Spinal cord (tissue), 10 donors: ENCODE measurements around the gene LAMC2. TPM values are rescaled to one million over a fixed set of nuclear protein-coding genes. Genes with fewer than 3 reads are reported as not detected.
A peak's percentile ranks its signal among the peaks of the same experiment; 100 is the strongest.

Source experiments
- DNase-seq, 6 donors: peaks; one replicate each; pipeline versions ENCODE4 v3.0.0 to v3.0.0-alpha.2; 2013 to 2015; ENCODE audit warnings: low spot score in 6 of 6, low read depth in 4 of 6
- H3K27ac ChIP-seq: one replicate; pipeline ENCODE4 v1.5.1; 2013; ENCODE audit warnings: low read depth, low read length, control low read depth
- H3K27me3 ChIP-seq: one replicate; pipeline ENCODE4 v1.6.1; 2013; ENCODE audit warnings: low read length; ENCODE audit not compliant: control insufficient read depth, insufficient read depth
- H3K36me3 ChIP-seq: one replicate; pipeline ENCODE4 v1.6.1; 2013; ENCODE audit warnings: low read length; ENCODE audit not compliant: control insufficient read depth, insufficient read depth
- H3K4me1 ChIP-seq: one replicate; pipeline ENCODE4 v1.6.1; 2013; ENCODE audit warnings: low read length; ENCODE audit not compliant: control insufficient read depth, insufficient read depth
- H3K4me3 ChIP-seq: one replicate; pipeline ENCODE4 v1.5.1; 2013; ENCODE audit warnings: low read depth, low read length, control low read depth
- H3K9me3 ChIP-seq: one replicate; pipeline ENCODE4 v1.6.1; 2013; ENCODE audit warnings: low read length; ENCODE audit not compliant: control insufficient read depth, insufficient read depth
- WGBS: methylation state at CpG from one replicate; pipeline ENCODE4 v1.1.5; 2013; ENCODE audit warnings: missing lambda C conversion rate; ENCODE audit not compliant: insufficient coverage; 5-methylcytosine and 5-hydroxymethylcytosine counted together
- polyA plus RNA-seq, 2 donors: library from polyadenylated mRNA; unstranded; fragments of 120-200 nt; gene quantifications; one replicate each; pipeline ENCODE4 v1.2.1, GENCODE V29; 2013; ENCODE audit not compliant: insufficient read length in 2 of 2
- total RNA-seq, 2 donors: library from RNA; depleted of rRNA in 1 of 2; stranded (reverse); fragments of 120-200 nt in 1 of 2; fragments of >200 nt in 1 of 2; gene quantifications; one replicate each; pipeline versions ENCODE4 v1.2.3 to v1.2.4, GENCODE V29; 2013 to 2014
- donor health status: healthy.

LAMC2 gene
- total and polyA plus RNA-seq, 4 donors: 0.61 to 1.8 (median 1.3) TPM

DNA sequence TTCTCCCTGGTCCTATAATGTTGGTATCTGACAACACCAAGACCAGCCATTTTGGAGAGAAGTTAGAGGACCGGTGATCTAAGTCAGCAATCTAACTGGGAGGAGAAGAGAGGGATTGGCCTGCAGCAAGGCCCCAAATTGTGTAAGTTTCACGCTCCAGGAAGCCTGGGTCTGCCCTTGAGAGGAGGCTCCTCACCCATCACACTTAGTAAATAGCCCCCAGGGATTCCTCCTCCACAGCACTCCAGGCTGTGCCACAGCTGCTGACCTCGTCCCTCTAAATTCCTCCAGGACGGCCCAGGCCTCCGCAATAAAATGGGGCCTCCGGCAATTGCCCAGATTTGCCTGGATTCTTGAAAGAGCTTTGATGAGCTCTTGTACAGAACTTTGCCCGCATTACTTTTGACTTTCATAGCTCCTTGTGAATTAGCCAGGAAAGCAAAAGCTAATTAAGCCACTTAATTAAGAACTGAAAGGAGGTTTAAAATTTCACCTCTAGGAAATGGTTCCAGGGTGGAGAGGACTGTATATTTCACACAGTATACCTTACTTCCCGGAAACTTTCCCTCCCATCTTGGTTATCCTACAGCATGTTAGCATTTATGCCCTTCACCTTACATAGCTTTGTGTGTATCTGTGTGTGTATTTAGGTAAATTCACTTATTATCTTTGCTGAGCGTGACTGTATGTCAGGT lies 90.5 kb downstream of the LAMC2 start:
- H3K4me3 ChIP-seq: no peak overlapping the region
- H3K27ac ChIP-seq: no peak overlapping the region
- H3K27me3 ChIP-seq: no peaks in the 10 kb centered on the region
- WGBS: 76% methylated on average over 5 of the region's 9 CpGs
- peaks cover 6% of the 10 kb centered on the region for H3K36me3 ChIP-seq
- H3K4me1 ChIP-seq: peaks cover 18% of the 10 kb centered on the region
- no peak for DNase-seq
- no peaks in the 10 kb centered on the region for H3K9me3 ChIP-seq

DNA sequence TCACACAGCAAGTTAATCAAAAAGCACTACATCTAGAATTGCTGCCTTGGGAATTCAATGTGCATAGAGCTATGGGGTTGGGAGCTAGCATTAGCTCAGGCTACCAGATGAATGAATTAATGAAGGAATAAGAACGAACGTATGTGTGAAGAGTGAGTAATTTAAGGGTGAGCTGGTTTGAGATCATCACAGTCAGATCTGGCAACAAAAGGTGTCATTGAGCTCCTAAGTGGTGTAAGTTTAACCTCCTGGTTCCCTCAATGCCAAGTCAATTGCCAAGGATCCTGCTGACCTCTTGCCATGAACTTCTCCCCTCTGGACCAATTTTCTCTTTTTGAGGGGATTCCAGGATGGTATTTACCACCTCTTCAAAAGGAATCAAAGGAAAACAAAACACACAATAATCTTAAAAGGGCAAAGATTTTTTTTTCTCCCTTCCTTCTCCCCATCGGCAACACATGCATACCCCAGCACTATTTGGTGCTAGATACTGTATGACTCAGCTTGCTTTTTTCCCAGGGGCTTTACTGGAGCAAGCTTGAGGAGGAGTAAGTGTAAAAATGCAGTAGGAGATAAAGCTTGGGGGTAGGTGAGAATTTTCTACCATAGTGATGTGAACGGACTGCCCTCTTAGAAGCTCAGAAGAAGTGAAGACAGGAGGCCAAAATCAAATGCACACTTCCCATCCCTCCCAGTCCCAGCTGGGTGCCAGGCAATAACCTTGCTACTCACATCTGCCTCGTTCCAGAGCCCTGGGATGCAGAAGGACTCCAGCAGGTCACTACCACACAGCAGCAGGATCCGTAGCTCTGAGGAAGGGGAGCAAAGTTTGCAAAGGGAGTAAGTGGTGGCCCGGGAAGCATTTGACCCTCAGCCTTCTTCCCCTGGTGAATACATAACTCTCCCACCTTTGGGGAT lies 92.0 kb downstream of the LAMC2 start:
- 70% methylated on average over 2 of the region's 7 CpGs for WGBS
- Histone ChIP-seq H3K4me1 (peaks cover 27% of the 10 kb centered on the region), H3K9me3 (no peaks in the 10 kb centered on the region), H3K27me3 (no peaks in the 10 kb centered on the region), H3K4me3 (no peak overlapping the region), H3K27ac (no peak overlapping the region), H3K36me3 (peaks cover 6% of the 10 kb centered on the region)
- no peak for DNase-seq

DNA sequence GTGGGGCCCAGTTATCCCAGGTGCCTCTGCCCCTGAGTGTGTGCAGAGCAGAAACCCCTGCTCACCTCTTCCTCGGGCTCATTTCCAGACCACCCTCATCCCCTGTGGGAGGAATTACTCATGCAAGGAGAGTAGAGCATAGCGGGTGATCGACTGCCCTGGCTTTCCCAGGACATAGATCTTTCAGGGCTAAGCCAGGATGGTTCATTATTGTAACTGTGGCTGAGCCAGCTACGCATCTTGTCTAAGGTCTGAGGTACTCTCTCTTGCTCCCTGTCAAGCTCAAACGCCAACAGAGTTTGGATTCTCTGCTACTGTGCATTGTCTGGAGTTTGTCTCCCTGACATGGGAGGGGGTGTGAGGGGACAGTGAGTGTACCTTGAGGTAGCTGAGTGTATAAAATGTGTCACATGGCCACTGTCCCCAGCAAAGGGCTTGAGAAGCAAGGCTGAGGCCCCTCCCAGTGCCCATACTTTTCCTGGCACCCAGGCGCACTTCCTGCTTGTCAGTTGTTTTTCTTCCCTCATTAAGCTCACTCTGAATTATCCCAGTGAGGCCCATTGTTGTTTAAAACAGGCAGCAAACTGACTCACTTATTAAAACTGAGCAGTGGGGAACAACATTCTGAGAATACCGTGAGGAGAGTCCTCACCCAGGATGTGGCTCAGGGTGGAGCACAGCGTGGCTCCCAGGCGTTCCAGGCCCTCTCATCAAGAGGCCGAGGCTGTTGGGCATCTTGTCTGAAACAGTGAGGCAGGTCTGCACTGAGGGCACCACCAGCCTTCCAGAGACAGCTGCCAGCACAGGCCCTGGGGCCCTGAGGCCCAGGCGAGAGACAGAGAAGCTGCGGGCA lies 92.9 kb downstream of the LAMC2 start:
- H3K4me3 ChIP-seq: no peak overlapping the region
- H3K9me3 ChIP-seq: no peaks in the 10 kb centered on the region
- H3K36me3 ChIP-seq: peaks cover 13% of the 10 kb centered on the region
- no peaks in the 10 kb centered on the region for H3K27me3 ChIP-seq
- 39% methylated on average over 11 of the region's 12 CpGs for WGBS
- H3K27ac ChIP-seq: no peak overlapping the region
- DNase-seq: peak in 3 of 6 donors; percentile 26 to 93 (median 32)
- peaks cover 27% of the 10 kb centered on the region for H3K4me1 ChIP-seq

DNA sequence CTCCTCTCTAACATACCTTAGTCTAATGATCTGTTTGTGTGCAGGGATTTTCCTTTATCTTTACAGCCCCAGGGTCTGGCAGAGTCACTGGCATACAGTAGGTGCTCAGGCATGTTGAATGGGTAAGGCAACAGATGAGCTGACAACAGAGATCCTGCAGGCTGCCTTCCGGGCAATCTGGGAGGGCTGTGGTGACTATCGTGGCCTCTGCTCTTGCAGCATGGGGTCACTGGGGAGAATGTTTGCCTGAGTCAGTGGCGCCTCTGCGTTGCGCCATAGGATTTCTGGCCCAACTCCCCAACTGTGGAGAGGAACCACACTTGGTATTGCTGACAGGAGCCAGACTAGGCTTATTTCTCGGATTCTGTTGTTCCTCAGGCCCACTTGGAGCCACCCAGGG lies 93.8 kb downstream of the LAMC2 start:
- Histone ChIP-seq H3K36me3 (peaks cover 17% of the 10 kb centered on the region), H3K27ac (no peak overlapping the region), H3K27me3 (no peaks in the 10 kb centered on the region), H3K4me3 (no peak overlapping the region), H3K9me3 (no peaks in the 10 kb centered on the region), H3K4me1 (peaks cover 27% of the 10 kb centered on the region)
- no peak for DNase-seq
- 87% methylated on average over 6 of the region's 6 CpGs for WGBS

DNA sequence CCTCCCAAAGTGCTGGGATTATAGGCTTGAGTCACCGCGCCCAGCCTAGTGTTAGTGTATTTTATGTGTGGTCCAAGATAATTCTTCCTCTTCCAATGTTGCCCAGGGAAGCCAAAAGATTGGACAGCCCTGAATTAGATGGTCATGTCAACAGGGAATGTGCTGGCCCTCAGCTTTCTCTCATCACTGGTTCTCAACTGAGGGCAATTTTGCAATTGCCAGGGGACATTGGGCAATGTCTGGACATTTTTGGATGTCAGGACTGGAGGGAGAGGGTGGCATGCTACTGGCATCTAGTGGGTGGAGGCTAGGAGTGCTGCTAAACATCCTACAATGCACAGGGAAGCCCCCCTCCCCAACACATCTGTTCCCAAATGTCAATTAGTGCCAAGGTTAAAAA lies 95.0 kb downstream of the LAMC2 start:
- DNase-seq: no peak
- Histone ChIP-seq H3K27me3 (no peaks in the 10 kb centered on the region), H3K27ac (no peak overlapping the region), H3K9me3 (no peaks in the 10 kb centered on the region), H3K4me1 (peaks cover 27% of the 10 kb centered on the region), H3K36me3 (peaks cover 16% of the 10 kb centered on the region), H3K4me3 (no peak overlapping the region)
- WGBS: no CpG with 5 or more reads among the region's 2 CpGs

DNA sequence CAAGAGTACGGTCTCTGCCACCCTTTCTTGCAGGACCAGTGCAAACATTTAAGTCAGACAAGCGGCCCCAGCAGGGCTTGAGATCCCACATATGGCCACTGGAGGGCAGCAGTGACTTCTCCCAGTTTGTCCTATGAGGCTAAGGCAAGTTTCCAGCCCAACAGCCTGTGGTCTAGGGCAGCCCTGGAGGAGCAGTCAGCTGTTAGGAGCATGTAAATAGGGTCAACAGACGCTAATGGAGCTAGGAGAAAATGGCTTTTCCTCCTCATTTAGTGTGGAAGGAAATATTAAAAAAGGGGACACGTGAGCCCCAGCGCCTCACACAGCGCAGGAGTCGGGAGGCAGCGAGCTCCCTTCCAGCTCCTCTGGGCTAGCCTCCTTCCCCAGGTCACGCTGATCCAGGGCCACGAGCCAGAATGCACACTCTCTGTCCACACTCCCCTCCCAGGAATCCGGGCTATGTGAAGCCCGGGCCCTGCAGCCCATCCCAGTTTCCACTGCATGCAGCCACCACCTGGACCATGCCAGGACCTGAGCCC lies 95.6 kb downstream of the LAMC2 start:
- WGBS: 29% methylated on average over 10 of the region's 12 CpGs
- no peak overlapping the region for H3K4me3 ChIP-seq

DNA sequence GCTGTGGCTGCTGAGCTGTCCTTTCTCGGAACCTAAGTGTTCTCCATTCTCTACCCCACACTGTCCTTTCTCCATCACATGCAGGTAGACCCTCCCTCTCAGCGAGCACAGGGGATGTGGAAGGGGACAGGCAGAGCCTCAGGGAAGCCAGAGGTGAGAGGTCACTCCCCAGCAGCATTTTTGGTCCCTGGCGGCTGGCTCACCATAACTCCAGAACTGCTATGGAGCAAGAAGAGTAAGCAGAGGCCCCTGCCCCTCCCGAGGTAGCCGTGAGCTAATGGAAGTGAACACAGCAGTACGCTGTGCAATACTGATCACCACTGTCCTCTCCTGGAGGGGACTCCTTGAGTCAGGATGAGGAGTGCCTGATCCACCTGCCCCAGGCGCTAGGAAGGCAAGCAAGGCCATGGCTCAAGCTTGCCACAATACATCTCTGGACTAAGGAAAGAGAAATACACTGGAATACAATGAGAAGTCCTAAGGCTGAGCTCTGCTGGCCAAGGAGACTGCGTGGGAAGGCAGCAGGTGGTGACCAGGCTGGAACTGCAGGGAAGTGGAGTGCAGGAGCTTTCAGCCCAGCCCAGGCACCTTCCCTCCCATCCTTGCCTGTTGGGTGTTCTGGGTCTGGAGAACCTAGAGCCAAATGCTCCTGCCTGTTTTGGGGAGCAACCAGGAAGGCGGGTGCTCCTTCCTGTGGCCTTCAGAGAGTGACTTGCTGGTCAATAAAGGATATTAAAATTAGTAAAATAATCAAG lies 96.2 kb downstream of the LAMC2 start:
- H3K4me3 ChIP-seq: no peak overlapping the region
- H3K36me3 ChIP-seq: peaks cover 16% of the 10 kb centered on the region
- H3K27ac ChIP-seq: peak overlapping the region; percentile 61
- DNase-seq: no peak
- 68% methylated on average over 5 of the region's 9 CpGs for WGBS
- H3K27me3 ChIP-seq: no peaks in the 10 kb centered on the region
- no peaks in the 10 kb centered on the region for H3K9me3 ChIP-seq
- peaks cover 33% of the 10 kb centered on the region for H3K4me1 ChIP-seq

More for the DNA sequence above, 95.6 kb downstream of the LAMC2 start:
- H3K27ac ChIP-seq: peak overlapping the region; percentile 61
- peaks cover 28% of the 10 kb centered on the region for H3K4me1 ChIP-seq
- no peaks in the 10 kb centered on the region for H3K27me3 ChIP-seq
- peak; percentile 83 to 97 (median 88) for DNase-seq
- H3K9me3 ChIP-seq: no peaks in the 10 kb centered on the region
- H3K36me3 ChIP-seq: peaks cover 16% of the 10 kb centered on the region

DNA sequence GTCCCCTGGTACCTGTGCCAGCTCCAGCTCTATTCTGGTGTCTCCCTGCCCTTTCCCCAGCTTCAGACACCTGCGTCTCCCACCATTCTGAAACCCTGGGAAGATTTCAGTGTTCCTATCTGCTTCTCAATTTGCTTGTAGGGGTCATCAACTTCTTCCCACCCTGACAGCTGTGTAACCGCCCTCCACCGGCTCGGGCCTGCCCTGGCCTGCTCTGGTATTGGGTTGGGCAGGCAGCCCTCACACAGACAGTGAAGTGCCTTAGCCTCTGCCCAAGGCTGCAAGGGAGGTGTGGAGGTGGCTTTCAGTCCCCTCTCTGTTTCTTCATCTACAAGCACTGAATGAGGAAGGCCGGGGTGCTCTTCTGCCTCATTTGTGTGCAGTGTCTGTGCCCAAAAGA lies 97.2 kb downstream of the LAMC2 start:
- no peak overlapping the region for H3K27ac ChIP-seq
- peaks cover 16% of the 10 kb centered on the region for H3K36me3 ChIP-seq
- H3K4me3 ChIP-seq: no peak overlapping the region
- WGBS: 100% methylated on average over 2 of the region's 5 CpGs
- no peaks in the 10 kb centered on the region for H3K27me3 ChIP-seq
- DNase-seq: no peak
- no peaks in the 10 kb centered on the region for H3K9me3 ChIP-seq
- peaks cover 35% of the 10 kb centered on the region for H3K4me1 ChIP-seq
